ENCODE results near the gene CEMIP. TPM values are rescaled to one million over a fixed set of nuclear protein-coding genes. Genes with fewer than 3 reads are reported as not detected.

Gene CEMIP
- total RNA-seq, 4 donors from 2014 or later = 3.4 to 9.7 (median 4.9) TPM

- H3K4me3 ChIP-seq (ENCODE audit: low read depth, poor library complexity, severe bottlenecking) = no peak overlapping the region
- 41 to 49% methylated on average over 8 of the region's 8 CpGs for WGBS, 2 donors
- TF ChIP-seq POLR2A (IDR thresholded peaks at IDR 0.05) (no peak), CTCF (IDR thresholded peaks at IDR 0.05) (no peak)
- peak in 1 of 2 donors; percentile 23 for DNase-seq (ENCODE audit: low spot score in 2 of 2)
- intact Hi-C loops (cut with DNase I; ENCODE audit: low total_unique reads) = no loop called here
Observed at GRCh38 chr15:80849308-80849707, 70.1 kb downstream of the CEMIP start.

GRCh38 chr15:80850941-80851451 lies 71.8 kb downstream of the CEMIP start:
- no peak for DNase-seq (ENCODE audit: low spot score in 2 of 2)
- 72 to 78% methylated on average over 6 of the region's 6 CpGs for WGBS, 2 donors
- intact Hi-C loops (cut with DNase I; ENCODE audit: low total_unique reads) = no loop called here

GRCh38 chr15:80852676-80853075 lies 73.5 kb downstream of the CEMIP start:
- intact Hi-C loops (cut with DNase I; ENCODE audit: low total_unique reads) = no loop called here
- H3K4me3 ChIP-seq (ENCODE audit: low read depth, poor library complexity, severe bottlenecking) = no peak overlapping the region
- 46 to 57% methylated on average over 4 of the region's 4 CpGs for WGBS, 2 donors
- DNase-seq (ENCODE audit: low spot score in 2 of 2) = no peak
- TF ChIP-seq CTCF (IDR thresholded peaks at IDR 0.05) (no peak), POLR2A (IDR thresholded peaks at IDR 0.05) (no peak)

More at GRCh38 chr15:80850941-80851451, 71.8 kb downstream of the CEMIP start:
- no peak overlapping the region for H3K4me3 ChIP-seq (ENCODE audit: low read depth, poor library complexity, severe bottlenecking)
- TF ChIP-seq CTCF (IDR thresholded peaks at IDR 0.05) (no peak), POLR2A (IDR thresholded peaks at IDR 0.05) (no peak)

- peak in 1 of 2 donors; percentile 24 for DNase-seq (ENCODE audit: low spot score in 2 of 2)
- no peak overlapping the region for H3K4me3 ChIP-seq (ENCODE audit: low read depth, poor library complexity, severe bottlenecking)
- TF ChIP-seq POLR2A (IDR thresholded peaks at IDR 0.05) = no peak
- no peak for TF ChIP-seq CTCF (IDR thresholded peaks at IDR 0.05)
- intact Hi-C loops (cut with DNase I; ENCODE audit: low total_unique reads) = no loop called here
- 26 to 32% methylated on average over 3 to 6 of the region's 6 CpGs for WGBS, 2 donors
Observed at GRCh38 chr15:80854104-80854503, 74.9 kb downstream of the CEMIP start.

GRCh38 chr15:80855206-80855605 lies 76.0 kb downstream of the CEMIP start:
- no peak for DNase-seq (ENCODE audit: low spot score in 2 of 2)
- intact Hi-C loops (cut with DNase I; ENCODE audit: low total_unique reads) = no loop called here
- TF ChIP-seq CTCF (IDR thresholded peaks at IDR 0.05) = no peak
- TF ChIP-seq POLR2A (IDR thresholded peaks at IDR 0.05) = no peak
- 93 to 98% methylated on average over 4 of the region's 4 CpGs for WGBS, 2 donors
- H3K4me3 ChIP-seq (ENCODE audit: low read depth, poor library complexity, severe bottlenecking) = no peak overlapping the region

- 76 to 83% methylated on average over 2 of the region's 2 CpGs for whole genome bisulfite sequencing, 2 donors
- DNase-seq (ENCODE audit: low spot score in 2 of 2) = no peak
- TF ChIP-seq CTCF (IDR thresholded peaks at IDR 0.05) (no peak), POLR2A (IDR thresholded peaks at IDR 0.05) (no peak)
- H3K4me3 ChIP-seq (ENCODE audit: low read depth, poor library complexity, severe bottlenecking) = no peak overlapping the region
- intact Hi-C loops (cut with DNase I; ENCODE audit: low total_unique reads) = no loop called here
Observed at GRCh38 chr15:80856400-80856799, 77.2 kb downstream of the CEMIP start.

Measured in lower leg skin (tissue), 4 donors.